ENCODE data around the gene FYB1. TPM values are rescaled to one million over a fixed set of nuclear protein-coding genes. Genes with fewer than 3 reads are reported as not detected.

FYB1 gene
- total RNA-seq, 1 donor = under 0.01 TPM

DNA sequence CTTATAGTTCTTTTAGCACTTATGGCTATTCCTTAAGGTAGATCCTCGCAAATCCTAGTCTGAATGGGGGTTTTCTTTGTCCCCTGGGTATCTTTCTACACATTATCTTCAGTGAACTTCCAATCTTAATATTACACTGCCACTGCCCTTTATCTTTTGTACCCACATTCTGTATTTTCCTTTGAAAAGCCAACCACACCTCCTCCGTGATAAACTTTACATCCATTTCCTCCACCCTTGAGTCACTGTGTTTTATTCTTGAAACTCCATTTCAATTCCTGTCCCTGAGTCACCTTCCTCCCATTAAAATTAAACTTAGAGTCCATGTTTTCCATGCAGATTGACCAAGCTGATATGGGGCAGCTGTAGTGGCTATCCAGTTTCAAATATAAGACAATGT lies 102.0 kb downstream of the FYB1 start:
- H3K36me3 ChIP-seq (ENCODE audit: insufficient read depth, low read length) = no peaks in the 10 kb centered on the region
- TF ChIP-seq, protein P1, sequence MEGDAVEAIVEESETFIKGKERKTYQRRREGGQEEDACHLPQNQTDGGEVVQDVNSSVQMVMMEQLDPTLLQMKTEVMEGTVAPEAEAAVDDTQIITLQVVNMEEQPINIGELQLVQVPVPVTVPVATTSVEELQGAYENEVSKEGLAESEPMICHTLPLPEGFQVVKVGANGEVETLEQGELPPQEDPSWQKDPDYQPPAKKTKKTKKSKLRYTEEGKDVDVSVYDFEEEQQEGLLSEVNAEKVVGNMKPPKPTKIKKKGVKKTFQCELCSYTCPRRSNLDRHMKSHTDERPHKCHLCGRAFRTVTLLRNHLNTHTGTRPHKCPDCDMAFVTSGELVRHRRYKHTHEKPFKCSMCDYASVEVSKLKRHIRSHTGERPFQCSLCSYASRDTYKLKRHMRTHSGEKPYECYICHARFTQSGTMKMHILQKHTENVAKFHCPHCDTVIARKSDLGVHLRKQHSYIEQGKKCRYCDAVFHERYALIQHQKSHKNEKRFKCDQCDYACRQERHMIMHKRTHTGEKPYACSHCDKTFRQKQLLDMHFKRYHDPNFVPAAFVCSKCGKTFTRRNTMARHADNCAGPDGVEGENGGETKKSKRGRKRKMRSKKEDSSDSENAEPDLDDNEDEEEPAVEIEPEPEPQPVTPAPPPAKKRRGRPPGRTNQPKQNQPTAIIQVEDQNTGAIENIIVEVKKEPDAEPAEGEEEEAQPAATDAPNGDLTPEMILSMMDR (IDR thresholded peaks at IDR 0.05; ENCODE audit: extremely low read depth, low read depth, low read length) = no peak
- H3K27ac ChIP-seq (ENCODE audit: low read depth, low read length) = no peak overlapping the region
- peak; percentile 57 for DNase-seq (ENCODE audit: insufficient read length, low spot score, missing footprints)
- no peak overlapping the region for H3K4me3 ChIP-seq (ENCODE audit: insufficient read depth, low read length)
- H2AFZ ChIP-seq (ENCODE audit: low read length) = peak overlapping the region; percentile 20
- H4K20me1 ChIP-seq (ENCODE audit: insufficient read depth, low read length) = no peaks in the 10 kb centered on the region
- no peaks in the 10 kb centered on the region for H3K79me2 ChIP-seq (ENCODE audit: insufficient read depth, low read length)
- peaks cover 7% of the 10 kb centered on the region for H3K4me1 ChIP-seq (ENCODE audit: insufficient read depth, low read length)
- H3K27me3 ChIP-seq (ENCODE audit: insufficient read depth, low read length) = no peaks in the 10 kb centered on the region
- no peaks in the 10 kb centered on the region for H3K9me3 ChIP-seq (ENCODE audit: low read depth, low read length)
- no peak overlapping the region for H3K4me2 ChIP-seq (ENCODE audit: insufficient read depth, low read length)

DNA sequence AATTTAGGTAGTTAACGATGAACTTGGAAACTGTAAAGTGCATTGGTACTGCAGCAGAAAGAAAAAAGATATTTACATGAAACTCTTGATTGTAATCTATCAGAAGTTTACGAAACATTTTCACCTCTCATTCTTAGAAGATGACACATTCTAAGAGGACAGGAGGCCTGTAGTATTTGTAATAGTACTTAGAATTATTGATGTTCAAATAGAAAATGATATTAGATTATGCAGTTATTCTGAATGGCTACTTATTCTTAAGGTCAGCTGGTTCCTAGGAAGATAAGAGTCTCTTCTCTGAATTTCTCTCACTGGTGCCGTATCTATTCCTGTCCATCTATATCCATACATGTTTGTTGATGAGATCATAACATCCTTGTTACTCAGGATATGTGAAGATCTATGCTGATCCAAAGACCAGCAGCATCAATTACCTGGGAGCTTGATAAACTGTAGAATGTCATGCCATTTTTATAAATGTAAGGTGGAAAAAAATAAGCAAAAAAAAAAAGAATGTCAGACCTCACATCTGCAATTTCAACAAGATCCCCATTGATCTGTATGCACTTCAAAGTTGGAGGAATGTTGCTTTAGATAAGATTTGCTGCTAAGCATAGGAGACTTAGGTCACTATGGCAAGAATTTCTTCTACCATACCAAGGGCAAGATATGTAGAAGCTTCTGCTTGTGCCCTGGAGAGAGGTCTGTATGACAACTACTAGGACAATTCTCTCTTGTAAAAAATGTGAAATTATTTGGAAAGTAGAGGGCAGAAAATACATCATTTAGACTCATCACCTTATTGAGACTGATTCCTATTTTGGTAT lies 102.8 kb downstream of the FYB1 start:
- DNase-seq (ENCODE audit: insufficient read length, low spot score, missing footprints) = no peak
- Histone ChIP-seq H3K9me3 (ENCODE audit: low read depth, low read length) (no peaks in the 10 kb centered on the region), H2AFZ (ENCODE audit: low read length) (peak overlapping the region; percentile 12), H4K20me1 (ENCODE audit: insufficient read depth, low read length) (no peaks in the 10 kb centered on the region), H3K4me1 (ENCODE audit: insufficient read depth, low read length) (peaks cover 7% of the 10 kb centered on the region), H3K27me3 (ENCODE audit: insufficient read depth, low read length) (no peaks in the 10 kb centered on the region), H3K79me2 (ENCODE audit: insufficient read depth, low read length) (no peaks in the 10 kb centered on the region), H3K4me3 (ENCODE audit: insufficient read depth, low read length) (no peak overlapping the region), H3K36me3 (ENCODE audit: insufficient read depth, low read length) (no peaks in the 10 kb centered on the region), H3K4me2 (ENCODE audit: insufficient read depth, low read length) (no peak overlapping the region), H3K27ac (ENCODE audit: low read depth, low read length) (no peak overlapping the region)
- TF ChIP-seq, protein P1 (IDR thresholded peaks at IDR 0.05; ENCODE audit: extremely low read depth, low read depth, low read length) = no peak

DNA sequence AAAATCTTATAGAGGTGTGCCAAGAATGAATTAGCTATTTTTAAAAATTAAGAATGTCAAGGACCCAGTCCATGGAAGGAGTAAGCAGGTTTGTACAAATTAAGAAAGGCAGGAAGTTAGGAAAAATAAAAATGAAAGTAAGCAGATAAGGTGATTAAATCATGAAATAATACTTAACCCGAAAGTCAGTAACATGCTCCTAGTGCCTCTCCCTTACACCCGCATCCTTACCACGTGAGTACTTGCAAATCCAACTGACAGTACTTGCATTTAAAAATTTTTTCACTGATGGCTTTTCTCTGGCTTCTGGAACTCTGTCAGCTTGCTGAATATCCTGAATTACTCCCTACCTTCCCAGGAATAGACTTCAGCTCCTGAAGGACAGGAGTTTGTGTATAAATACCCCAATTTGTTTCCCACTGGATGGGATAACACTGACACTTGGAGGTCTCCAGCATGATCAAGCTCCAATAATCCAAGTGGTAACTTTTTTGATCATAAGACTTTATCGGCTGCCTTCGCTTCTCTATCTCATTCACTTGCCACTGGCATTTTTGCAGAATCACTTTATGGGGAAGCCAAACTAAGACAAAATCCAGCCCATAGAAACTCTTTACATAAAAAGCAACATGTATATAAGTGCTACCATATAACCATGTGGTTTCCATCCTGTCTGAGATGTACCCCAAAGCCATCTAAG lies 103.6 kb downstream of the FYB1 start:
- H3K9me3 ChIP-seq (ENCODE audit: low read depth, low read length) = no peaks in the 10 kb centered on the region
- no peaks in the 10 kb centered on the region for H3K36me3 ChIP-seq (ENCODE audit: insufficient read depth, low read length)
- no peaks in the 10 kb centered on the region for H3K79me2 ChIP-seq (ENCODE audit: insufficient read depth, low read length)
- H3K4me2 ChIP-seq (ENCODE audit: insufficient read depth, low read length) = no peak overlapping the region
- H4K20me1 ChIP-seq (ENCODE audit: insufficient read depth, low read length) = no peaks in the 10 kb centered on the region
- peaks cover 4% of the 10 kb centered on the region for H3K4me1 ChIP-seq (ENCODE audit: insufficient read depth, low read length)
- no peak overlapping the region for H3K4me3 ChIP-seq (ENCODE audit: insufficient read depth, low read length)
- peak; percentile 21 for DNase-seq (ENCODE audit: insufficient read length, low spot score, missing footprints)
- TF ChIP-seq, protein P1 (IDR thresholded peaks at IDR 0.05; ENCODE audit: extremely low read depth, low read depth, low read length) = no peak
- no peaks in the 10 kb centered on the region for H3K27me3 ChIP-seq (ENCODE audit: insufficient read depth, low read length)
- no peak overlapping the region for H3K27ac ChIP-seq (ENCODE audit: low read depth, low read length)
- H2AFZ ChIP-seq (ENCODE audit: low read length) = peak overlapping the region; percentile 42

DNA sequence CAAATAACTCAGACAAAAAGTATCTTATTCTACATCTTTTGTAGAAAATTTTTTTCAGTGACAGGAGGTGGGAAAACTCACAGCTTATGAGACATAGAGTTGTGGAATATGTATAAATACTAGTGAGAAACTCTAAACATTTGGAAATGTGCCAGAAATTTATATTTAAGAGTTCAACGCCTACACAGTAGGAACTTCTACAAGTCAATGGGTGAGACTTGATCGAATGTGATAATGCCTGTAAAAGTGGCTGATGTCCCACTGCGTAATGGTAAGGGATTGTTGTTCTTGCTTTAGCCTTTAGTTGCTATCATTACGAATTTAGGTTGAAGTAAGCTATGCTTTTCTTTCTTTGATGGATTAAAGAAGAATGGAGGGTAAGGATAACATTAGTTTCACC lies 105.2 kb downstream of the FYB1 start:
- no peaks in the 10 kb centered on the region for H3K9me3 ChIP-seq (ENCODE audit: low read depth, low read length)
- TF ChIP-seq, protein P1 (IDR thresholded peaks at IDR 0.05; ENCODE audit: extremely low read depth, low read depth, low read length) = no peak
- no peak overlapping the region for H2AFZ ChIP-seq (ENCODE audit: low read length)
- H3K36me3 ChIP-seq (ENCODE audit: insufficient read depth, low read length) = no peaks in the 10 kb centered on the region
- H3K4me3 ChIP-seq (ENCODE audit: insufficient read depth, low read length) = no peak overlapping the region
- H3K27me3 ChIP-seq (ENCODE audit: insufficient read depth, low read length) = no peaks in the 10 kb centered on the region
- H4K20me1 ChIP-seq (ENCODE audit: insufficient read depth, low read length) = no peaks in the 10 kb centered on the region
- no peak overlapping the region for H3K4me2 ChIP-seq (ENCODE audit: insufficient read depth, low read length)
- peaks cover 4% of the 10 kb centered on the region for H3K4me1 ChIP-seq (ENCODE audit: insufficient read depth, low read length)
- no peaks in the 10 kb centered on the region for H3K79me2 ChIP-seq (ENCODE audit: insufficient read depth, low read length)
- DNase-seq (ENCODE audit: insufficient read length, low spot score, missing footprints) = no peak
- H3K27ac ChIP-seq (ENCODE audit: low read depth, low read length) = no peak overlapping the region
